IMR-90 (cell line): ENCODE data around the gene PPP1R16B. TPM values are rescaled to one million over a fixed set of nuclear protein-coding genes. Genes with fewer than 3 reads are reported as not detected.

ENCODE experiments used
- ATAC-seq: fragments of 200-7000 bp; cut with Tn5 transposase; 2 replicates; pipeline ENCODE4 v1.9.1; 2020; ENCODE audit warnings: low read depth, mild to moderate bottlenecking, moderate library complexity
- BruUV-seq: library from RNA; stranded (reverse); fragments of 400-500 nt; replicated peaks from 2 replicates; lab custom pipeline; 2021; lab: Mats Ljungman, UMichigan
- CTCF ChIA-PET: fragments of 300-600 bp; formaldehyde crosslinking; extraction: SDS; loops from one replicate; lab custom pipeline; 2021; ENCODE audit warnings: antibody characterized with exemption; lab: Yijun Ruan, JAX
- POLR2A ChIA-PET: fragments of 300-600 bp; sonication (Branson Sonifier 250); formaldehyde crosslinking; loops from one replicate; lab custom pipeline; 2022; ENCODE audit warnings: antibody characterized with exemption; ENCODE audit not compliant: unreplicated experiment; lab: Charles Lee
- DNase-seq: peaks from one replicate; pipeline ENCODE4 v3.0.0; 2013
- H2AFZ ChIP-seq: replicated peaks from 2 replicates; pipeline ENCODE3; 2013; ENCODE audit warnings: low read length, mild to moderate bottlenecking; ENCODE audit not compliant: poor library complexity
- H2AK5ac ChIP-seq: 2 replicates; pipeline ENCODE4 v1.6.1; 2013; ENCODE audit warnings: low read depth, low read length, inconsistent platforms
- H2AK9ac ChIP-seq: replicated peaks from 2 replicates; pipeline ENCODE3; 2013; ENCODE audit warnings: mild to moderate bottlenecking, low read depth, low read length, moderate library complexity; ENCODE audit not compliant: poor library complexity
- H2BK120ac ChIP-seq: 2 replicates; pipeline ENCODE4 v1.6.1; 2013; ENCODE audit warnings: low read depth, low read length, inconsistent platforms
- H2BK15ac ChIP-seq: 3 replicates; pipeline ENCODE4 v1.6.1; 2013; ENCODE audit warnings: low read depth, low read length, inconsistent platforms
- H2BK20ac ChIP-seq: 2 replicates; pipeline ENCODE4 v1.6.1; 2013; ENCODE audit warnings: low read depth, mild to moderate bottlenecking, inconsistent platforms, low read length, moderate library complexity
- H2BK5ac ChIP-seq: 2 replicates; pipeline ENCODE4 v1.6.1; 2013; ENCODE audit warnings: mild to moderate bottlenecking, low read depth, low read length, inconsistent platforms; ENCODE audit not compliant: poor library complexity, severe bottlenecking
- H3K14ac ChIP-seq: replicated peaks from 2 replicates; pipeline ENCODE4 v1.6.1; 2013; ENCODE audit warnings: low read depth, low read length, inconsistent platforms
- H3K18ac ChIP-seq: 2 replicates; pipeline ENCODE4 v1.6.1; 2013; ENCODE audit warnings: low read depth, low read length, control low read depth
- H3K23ac ChIP-seq: 2 replicates; pipeline ENCODE4 v1.6.1; 2013; ENCODE audit warnings: low read depth, low read length, inconsistent platforms
- H3K27ac ChIP-seq: 2 replicates; pipeline ENCODE4 v1.5.1; 2013; ENCODE audit warnings: mild to moderate bottlenecking, control low read depth, low read length; ENCODE audit not compliant: insufficient read depth
- H3K27me3 ChIP-seq: 2 replicates; pipeline ENCODE4 v1.6.1; 2013; ENCODE audit warnings: low read length; ENCODE audit not compliant: control insufficient read depth, insufficient read depth
- H3K36me3 ChIP-seq: 2 replicates; pipeline ENCODE4 v1.6.1; 2013; ENCODE audit warnings: low read length, mixed read lengths; ENCODE audit not compliant: control insufficient read depth, insufficient read depth
- H3K4ac ChIP-seq: 2 replicates; pipeline ENCODE4 v1.6.1; 2013; ENCODE audit warnings: low read depth, low read length, inconsistent platforms
- H3K4me1 ChIP-seq: 2 replicates; pipeline ENCODE4 v1.6.1; 2013; ENCODE audit warnings: low read length, mixed read lengths; ENCODE audit not compliant: control insufficient read depth, insufficient read depth
- H3K4me2 ChIP-seq: 2 replicates; pipeline ENCODE4 v1.6.1; 2013; ENCODE audit warnings: low read depth, mild to moderate bottlenecking, control low read depth, low read length, moderate library complexity
- H3K4me3 ChIP-seq: 2 replicates; pipeline ENCODE4 v1.5.1; 2013; ENCODE audit warnings: low read depth, mild to moderate bottlenecking, control low read depth, low read length, moderate library complexity; ENCODE audit not compliant: insufficient read depth
- H3K56ac ChIP-seq: 2 replicates; pipeline ENCODE4 v1.6.1; 2013; ENCODE audit warnings: low read length, inconsistent platforms; ENCODE audit not compliant: insufficient read depth; ENCODE audit errors: extremely low read depth
- H3K79me1 ChIP-seq, 2 experiments: 2 replicates each; pipeline ENCODE4 v1.6.1; 2013; ENCODE audit warnings: low read length in 2 of 2, inconsistent platforms in 1 of 2, low read depth in 1 of 2
- H3K9ac ChIP-seq: 2 replicates; pipeline ENCODE4 v1.6.1; 2013; ENCODE audit warnings: low read depth, low read length, control low read depth
- H3K9me1 ChIP-seq: 2 replicates; pipeline ENCODE4 v1.6.1; 2013; ENCODE audit warnings: low read length, inconsistent platforms; ENCODE audit not compliant: insufficient read depth
- H3K9me3 ChIP-seq: 2 replicates; pipeline ENCODE4 v1.6.1; 2013; ENCODE audit warnings: low read length; ENCODE audit not compliant: control insufficient read depth, insufficient read depth
- H4K20me1 ChIP-seq: 2 replicates; pipeline ENCODE4 v1.6.1; 2013; ENCODE audit warnings: low read length, inconsistent platforms; ENCODE audit not compliant: insufficient read depth
- H4K5ac ChIP-seq: 2 replicates; pipeline ENCODE4 v1.6.1; 2013; ENCODE audit warnings: mild to moderate bottlenecking, low read depth, low read length, control low read depth
- H4K8ac ChIP-seq, 2 experiments: 2 replicates each; pipeline ENCODE4 v1.6.1; 2013; ENCODE audit warnings: low read depth in 2 of 2, low read length in 2 of 2, control low read depth in 1 of 2, inconsistent platforms in 1 of 2
- H4K91ac ChIP-seq: 2 replicates; pipeline ENCODE4 v1.6.1; 2013; ENCODE audit warnings: low read depth, low read length, inconsistent platforms; ENCODE audit not compliant: insufficient read depth
- MAFK ChIP-seq: IDR thresholded peaks from 2 replicates; pipeline ENCODE4 v1.6.1; 2012; ENCODE audit warnings: low read depth, low read length, improper control_type of control experiment
- POLR2A ChIP-seq: IDR thresholded peaks from 2 replicates; pipeline ENCODE4 v1.6.1; 2012; ENCODE audit warnings: mild to moderate bottlenecking, low read depth, low read length
- RCOR1 ChIP-seq: IDR thresholded peaks from 2 replicates; pipeline ENCODE4 v1.6.1; 2012; ENCODE audit warnings: mild to moderate bottlenecking, low read length, improper control_type of control experiment; ENCODE audit not compliant: insufficient replicate concordance
- RFX5 ChIP-seq: IDR thresholded peaks from 2 replicates; pipeline ENCODE4 v1.8.0; 2012; ENCODE audit warnings: low read depth, mild to moderate bottlenecking, low read length, moderate library complexity
- SMC3 ChIP-seq: fragments of 150-350 bp; IDR thresholded peaks from 2 replicates; pipeline ENCODE4 v1.6.1; 2016; ENCODE audit warnings: low read depth, mild to moderate bottlenecking, antibody characterized with exemption, low read length, moderate library complexity
- USF2 ChIP-seq: fragments of 150-350 bp; IDR thresholded peaks from 2 replicates; pipeline ENCODE4 v1.6.1; 2017; ENCODE audit warnings: mild to moderate bottlenecking, antibody characterized with exemption, low read length, low read depth
- WGBS, 2 experiments: methylation state at CpG; one replicate each; pipeline versions ENCODE4 v1.1.5 to v1.1.7; 2013; ENCODE audit warnings: missing lambda C conversion rate in 2 of 2; ENCODE audit not compliant: insufficient read length in 1 of 2; ENCODE audit errors: extremely low coverage in 2 of 2; 5-methylcytosine and 5-hydroxymethylcytosine counted together
- dilution Hi-C: fragments of 300-500 bp; cut with HindIII; formaldehyde crosslinking; loops from one replicate; pipeline ENCODE4 v1.14.3; 2018; ENCODE audit warnings: low sequenced_read_pairs; ENCODE audit not compliant: unreplicated experiment
- in situ Hi-C: fragments of 300-500 bp; cut with MboI; formaldehyde crosslinking; loops from 3 replicates; pipeline ENCODE4 v1.14.3; 2019; ENCODE audit warnings: low sequenced_read_pairs, inconsistent platforms, mixed read lengths
- intact Hi-C: fragments of 100-400 bp; cut with micrococcal nuclease; formaldehyde crosslinking; loops from 2 replicates; pipeline ENCODE4 v1.10.0; 2022
- polyA plus RNA-seq, 3 experiments: library from polyadenylated mRNA; depleted of rRNA; stranded (reverse); fragments of >200 nt; gene quantifications; 2 replicates each; pipeline ENCODE4 v1.2.3, GENCODE V29; 2012; ENCODE audit warnings: low replicate concordance in 1 of 3
- total RNA-seq: library from RNA; depleted of rRNA; stranded (reverse); fragments of >200 nt; gene quantifications from 2 replicates; pipeline ENCODE4 v1.2.3, GENCODE V29; 2012

The PPP1R16B gene
- total and polyA plus RNA-seq, 2 of the 4 experiments (the other 2 are of a cell fraction) = not detected

- no peaks in the 10 kb centered on the region for H3K79me1 ChIP-seq
- H2BK5ac ChIP-seq = no peak overlapping the region
- H4K20me1 ChIP-seq = no peaks in the 10 kb centered on the region
- dilution Hi-C loops = no loop called here
- no peak overlapping the region for H3K4me3 ChIP-seq
- H3K4ac ChIP-seq = no peak overlapping the region
- no peak overlapping the region for H3K18ac ChIP-seq
- no peak overlapping the region for H2BK120ac ChIP-seq
- no peak overlapping the region for H2AK9ac ChIP-seq
- intact Hi-C loops = no loop called here
- H3K9ac ChIP-seq = no peak overlapping the region
- in situ Hi-C loops = loop anchor here (25.0 kb wide), 1 partner anchor 266 kb away; no protein-coding TSS in a partner anchor
- no peaks in the 10 kb centered on the region for H3K4me1 ChIP-seq
- no peak overlapping the region for H2AK5ac ChIP-seq
- BruUV-seq = no TSS peak
- H2BK20ac ChIP-seq = no peak overlapping the region
- H4K5ac ChIP-seq = no peak overlapping the region
- POLR2A ChIA-PET = no interaction called here
- peaks cover 3% of the 10 kb centered on the region; the same call in 1 of the 2 replicates for H3K9me1 ChIP-seq
- no peak overlapping the region for H4K8ac ChIP-seq
- WGBS, 2 experiments = 90% methylated on average over 4 of the region's 7 CpGs; no CpG with 5 or more reads in 1 of the 2 experiments
- ATAC-seq = no peak
- H3K4me2 ChIP-seq = no peak overlapping the region
- DNase-seq = no peak
- no peaks in the 10 kb centered on the region for H3K27me3 ChIP-seq
- TF ChIP-seq MAFK (no peak), POLR2A (no peak), RFX5 (no peak), SMC3 (no peak), RCOR1 (no peak), USF2 (no peak)
- H3K56ac ChIP-seq = no peak overlapping the region
- no peak overlapping the region for H3K14ac ChIP-seq
- H3K9me3 ChIP-seq = no peaks in the 10 kb centered on the region
- H2AFZ ChIP-seq = no peak overlapping the region
- H3K27ac ChIP-seq = no peak overlapping the region
- peaks cover 29% of the 10 kb centered on the region for H3K36me3 ChIP-seq
- no peak overlapping the region for H3K23ac ChIP-seq
- H4K91ac ChIP-seq = no peak overlapping the region
- H2BK15ac ChIP-seq = no peak overlapping the region
- CTCF ChIA-PET = no interaction called here
Observed at GRCh38 chr20:38771621-38772020, 33.9 kb upstream of the PPP1R16B start.
